PC-3 (cell line): Measurements from ENCODE around the gene BTBD19. TPM values are rescaled to one million over a fixed set of nuclear protein-coding genes. Genes with fewer than 3 reads are reported as not detected.
A peak's percentile ranks its signal among the peaks of the same experiment; 100 is the strongest.

ENCODE experiments used
- ATAC-seq: fragments of 200-7000 bp; cut with Tn5 transposase; 2 replicates; pipeline ENCODE4 v1.9.1; 2020; ENCODE audit warnings: mild to moderate bottlenecking, moderate library complexity
- BruUV-seq: library from RNA; stranded (reverse); fragments of 400-500 nt; replicated peaks from 2 replicates; lab custom pipeline; 2021; lab: Mats Ljungman, UMichigan
- CTCF ChIA-PET: fragments of 300-600 bp; sonication (Branson Sonifier 250); formaldehyde crosslinking; loops from one replicate; lab custom pipeline; 2022; ENCODE audit warnings: antibody characterized with exemption; lab: Charles Lee
- POLR2A ChIA-PET: fragments of 300-600 bp; sonication (Branson Sonifier 250); formaldehyde crosslinking; loops from one replicate; lab custom pipeline; 2022; ENCODE audit warnings: antibody characterized with exemption; ENCODE audit not compliant: unreplicated experiment; lab: Charles Lee
- DNase-seq: peaks from one replicate; pipeline ENCODE4 v3.0.0-alpha.2; 2015
- H2AFZ ChIP-seq: fragments of 300-600 bp; sonication (generic); 2 replicates; pipeline ENCODE4 v1.6.0; 2016; ENCODE audit warnings: antibody characterized with exemption, low read length
- H3F3A ChIP-seq: fragments of 300-600 bp; sonication (generic); one replicate; pipeline ENCODE4 v1.6.0; 2017; ENCODE audit warnings: antibody characterized with exemption, low read length, control low read depth, mild to moderate bottlenecking; ENCODE audit not compliant: unreplicated experiment
- H3K27ac ChIP-seq: fragments of 300-600 bp; sonication (generic); 2 replicates; pipeline ENCODE4 v1.5.1; 2016; ENCODE audit warnings: mild to moderate bottlenecking, low read length
- H3K27me3 ChIP-seq: fragments of 300-600 bp; sonication (generic); 2 replicates; pipeline ENCODE4 v1.6.1; 2016; ENCODE audit warnings: low read length, mixed read lengths
- H3K36me3 ChIP-seq: fragments of 300-600 bp; sonication (generic); 2 replicates; pipeline ENCODE4 v1.6.1; 2016; ENCODE audit warnings: low read depth, mixed run types, low read length, mixed read lengths
- H3K4me1 ChIP-seq: fragments of 300-600 bp; sonication (generic); 2 replicates; pipeline ENCODE4 v1.5.1; 2016; ENCODE audit warnings: low read length; ENCODE audit not compliant: insufficient read depth
- H3K4me2 ChIP-seq: fragments of 300-600 bp; sonication (generic); 2 replicates; pipeline ENCODE4 v1.6.0; 2016; ENCODE audit warnings: low read length
- H3K4me3 ChIP-seq: fragments of 300-600 bp; sonication (generic); 2 replicates; pipeline ENCODE4 v1.5.1; 2016; ENCODE audit warnings: mild to moderate bottlenecking, low read length, mixed read lengths
- H3K79me2 ChIP-seq: fragments of 300-600 bp; sonication (generic); 2 replicates; pipeline ENCODE4 v1.6.1; 2017; ENCODE audit warnings: low read length, mixed read lengths
- H3K9ac ChIP-seq: fragments of 300-600 bp; sonication (generic); 2 replicates; pipeline ENCODE4 v1.6.0; 2016; ENCODE audit warnings: mild to moderate bottlenecking, low read length
- H3K9me2 ChIP-seq: fragments of 300-600 bp; sonication (generic); replicated peaks from 2 replicates; pipeline ENCODE4 v1.6.1; 2016; ENCODE audit warnings: mixed run types, low read length, mixed read lengths
- H3K9me3 ChIP-seq: fragments of 300-600 bp; sonication (generic); 2 replicates; pipeline ENCODE4 v1.6.1; 2016; ENCODE audit warnings: low read length, mixed read lengths
- H4K20me1 ChIP-seq: fragments of 300-600 bp; sonication (generic); 2 replicates; pipeline ENCODE4 v1.6.1; 2016; ENCODE audit warnings: low read length, mixed read lengths
- EZH2 ChIP-seq: fragments of 300-600 bp; sonication (generic); IDR thresholded peaks from one replicate; pipeline ENCODE4 v1.6.1; 2017; ENCODE audit warnings: antibody characterized with exemption, mild to moderate bottlenecking, low read length; ENCODE audit not compliant: unreplicated experiment
- EZH2phosphoT487 ChIP-seq: fragments of 300-600 bp; sonication (generic); IDR thresholded peaks from 2 replicates; pipeline ENCODE4 v1.6.1; 2018; ENCODE audit warnings: mild to moderate bottlenecking, antibody characterized with exemption, low read length, borderline replicate concordance
- intact Hi-C: fragments of 100-400 bp; cut with micrococcal nuclease; formaldehyde crosslinking; loops from 2 replicates; pipeline ENCODE4 v1.9.0; 2023
- total RNA-seq: library from RNA; depleted of rRNA; stranded (reverse); fragments of >200 nt; gene quantifications from 2 replicates; pipeline ENCODE4 v1.2.3, GENCODE V29; 2014
- TF ChIP-seq, protein P1 (sequence below): fragments of 300-600 bp; sonication (generic); conservative IDR thresholded peaks from 2 replicates; pipeline ENCODE4 v1.5.1; 2017; ENCODE audit warnings: antibody characterized with exemption, low read depth, mild to moderate bottlenecking, low read length

BTBD19 gene
- total RNA-seq, 1 experiment from 2014 or later = 0.58 TPM

DNA sequence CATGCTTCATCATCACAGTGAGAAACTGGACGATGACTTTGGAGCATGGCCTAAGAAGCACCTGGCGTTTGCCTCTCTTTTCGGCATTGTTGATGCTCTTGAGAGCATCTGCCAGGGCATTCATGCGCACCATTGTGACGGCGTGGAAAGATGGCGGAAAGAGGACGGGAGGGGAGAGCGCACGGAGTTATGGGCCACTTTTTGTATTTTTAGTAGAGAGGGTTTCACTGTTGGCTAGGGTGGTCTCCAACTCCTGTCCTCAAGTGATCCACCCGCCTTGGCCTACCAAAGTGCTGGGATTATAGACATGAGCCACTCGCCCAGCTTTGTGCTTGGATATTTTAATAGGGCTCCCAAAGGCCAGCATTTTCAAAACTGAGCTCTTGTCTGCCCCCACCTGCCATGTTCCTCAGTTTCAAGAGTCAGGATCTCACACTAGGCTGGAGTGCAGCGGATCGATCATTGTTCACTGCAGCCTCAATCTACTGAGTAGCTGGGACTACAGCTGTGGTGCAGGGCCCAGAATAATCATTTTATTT, 27.7 kb upstream of the BTBD19 start:
- no peak overlapping the region for H3K4me3 ChIP-seq
- H3K9ac ChIP-seq = no peak overlapping the region
- TF ChIP-seq EZH2 (no peak), EZH2phosphoT487 (no peak)
- TF ChIP-seq, protein P1, sequence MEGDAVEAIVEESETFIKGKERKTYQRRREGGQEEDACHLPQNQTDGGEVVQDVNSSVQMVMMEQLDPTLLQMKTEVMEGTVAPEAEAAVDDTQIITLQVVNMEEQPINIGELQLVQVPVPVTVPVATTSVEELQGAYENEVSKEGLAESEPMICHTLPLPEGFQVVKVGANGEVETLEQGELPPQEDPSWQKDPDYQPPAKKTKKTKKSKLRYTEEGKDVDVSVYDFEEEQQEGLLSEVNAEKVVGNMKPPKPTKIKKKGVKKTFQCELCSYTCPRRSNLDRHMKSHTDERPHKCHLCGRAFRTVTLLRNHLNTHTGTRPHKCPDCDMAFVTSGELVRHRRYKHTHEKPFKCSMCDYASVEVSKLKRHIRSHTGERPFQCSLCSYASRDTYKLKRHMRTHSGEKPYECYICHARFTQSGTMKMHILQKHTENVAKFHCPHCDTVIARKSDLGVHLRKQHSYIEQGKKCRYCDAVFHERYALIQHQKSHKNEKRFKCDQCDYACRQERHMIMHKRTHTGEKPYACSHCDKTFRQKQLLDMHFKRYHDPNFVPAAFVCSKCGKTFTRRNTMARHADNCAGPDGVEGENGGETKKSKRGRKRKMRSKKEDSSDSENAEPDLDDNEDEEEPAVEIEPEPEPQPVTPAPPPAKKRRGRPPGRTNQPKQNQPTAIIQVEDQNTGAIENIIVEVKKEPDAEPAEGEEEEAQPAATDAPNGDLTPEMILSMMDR = no peak
- no peaks in the 10 kb centered on the region for H3K27me3 ChIP-seq
- ATAC-seq (no peak), DNase-seq (peak; percentile 1)
- peaks cover 11% of the 10 kb centered on the region for H3F3A ChIP-seq
- intact Hi-C loops = no loop called here
- BruUV-seq = no TSS peak
- H3K36me3 ChIP-seq = peaks cover 55% of the 10 kb centered on the region
- peaks cover 35% of the 10 kb centered on the region for H3K79me2 ChIP-seq
- no peak overlapping the region for H3K4me2 ChIP-seq
- ChIA-PET POLR2A (no interaction called here), CTCF (no interaction called here)
- peaks cover 40% of the 10 kb centered on the region for H4K20me1 ChIP-seq
- no peaks in the 10 kb centered on the region for H3K9me3 ChIP-seq
- no peaks in the 10 kb centered on the region for H3K9me2 ChIP-seq
- H2AFZ ChIP-seq = no peak overlapping the region
- peaks cover 15% of the 10 kb centered on the region for H3K4me1 ChIP-seq
- no peak overlapping the region for H3K27ac ChIP-seq

DNA sequence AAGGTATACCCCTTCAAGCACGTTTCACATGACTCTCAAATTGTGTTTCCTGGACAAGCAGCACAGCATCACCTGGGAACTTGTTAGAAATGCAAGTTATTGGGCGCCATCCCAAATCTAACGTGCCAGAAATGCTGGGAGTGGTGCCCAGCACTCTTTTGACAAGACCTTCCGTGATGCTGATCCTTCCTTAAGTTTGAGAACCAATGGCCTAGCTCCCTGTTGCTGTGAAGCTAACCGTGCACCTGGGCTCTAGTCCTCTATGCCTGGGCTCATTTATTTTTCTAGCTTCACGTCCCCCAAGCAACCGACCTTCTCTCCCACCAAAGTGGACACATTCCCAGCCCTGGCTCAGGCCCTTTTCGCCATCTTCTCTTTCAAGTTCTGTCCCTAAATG, 24.6 kb upstream of the BTBD19 start:
- Histone ChIP-seq H3F3A (peaks cover 11% of the 10 kb centered on the region), H4K20me1 (peaks cover 11% of the 10 kb centered on the region; the same call in 1 of the 2 replicates), H3K27me3 (no peaks in the 10 kb centered on the region), H3K4me1 (no peaks in the 10 kb centered on the region), H3K9ac (no peak overlapping the region), H3K9me2 (no peaks in the 10 kb centered on the region), H3K9me3 (no peaks in the 10 kb centered on the region), H3K27ac (no peak overlapping the region), H2AFZ (no peak overlapping the region), H3K4me3 (no peak overlapping the region), H3K36me3 (peaks cover 26% of the 10 kb centered on the region), H3K79me2 (peaks cover 4% of the 10 kb centered on the region), H3K4me2 (no peak overlapping the region)
- POLR2A ChIA-PET = no interaction called here
- DNase-seq = no peak
- CTCF ChIA-PET = no interaction called here
- no TSS peak for BruUV-seq
- TF ChIP-seq EZH2 (no peak), EZH2phosphoT487 (no peak)
- TF ChIP-seq, protein P1 = no peak
- ATAC-seq = no peak
- intact Hi-C loops = no loop called here

DNA sequence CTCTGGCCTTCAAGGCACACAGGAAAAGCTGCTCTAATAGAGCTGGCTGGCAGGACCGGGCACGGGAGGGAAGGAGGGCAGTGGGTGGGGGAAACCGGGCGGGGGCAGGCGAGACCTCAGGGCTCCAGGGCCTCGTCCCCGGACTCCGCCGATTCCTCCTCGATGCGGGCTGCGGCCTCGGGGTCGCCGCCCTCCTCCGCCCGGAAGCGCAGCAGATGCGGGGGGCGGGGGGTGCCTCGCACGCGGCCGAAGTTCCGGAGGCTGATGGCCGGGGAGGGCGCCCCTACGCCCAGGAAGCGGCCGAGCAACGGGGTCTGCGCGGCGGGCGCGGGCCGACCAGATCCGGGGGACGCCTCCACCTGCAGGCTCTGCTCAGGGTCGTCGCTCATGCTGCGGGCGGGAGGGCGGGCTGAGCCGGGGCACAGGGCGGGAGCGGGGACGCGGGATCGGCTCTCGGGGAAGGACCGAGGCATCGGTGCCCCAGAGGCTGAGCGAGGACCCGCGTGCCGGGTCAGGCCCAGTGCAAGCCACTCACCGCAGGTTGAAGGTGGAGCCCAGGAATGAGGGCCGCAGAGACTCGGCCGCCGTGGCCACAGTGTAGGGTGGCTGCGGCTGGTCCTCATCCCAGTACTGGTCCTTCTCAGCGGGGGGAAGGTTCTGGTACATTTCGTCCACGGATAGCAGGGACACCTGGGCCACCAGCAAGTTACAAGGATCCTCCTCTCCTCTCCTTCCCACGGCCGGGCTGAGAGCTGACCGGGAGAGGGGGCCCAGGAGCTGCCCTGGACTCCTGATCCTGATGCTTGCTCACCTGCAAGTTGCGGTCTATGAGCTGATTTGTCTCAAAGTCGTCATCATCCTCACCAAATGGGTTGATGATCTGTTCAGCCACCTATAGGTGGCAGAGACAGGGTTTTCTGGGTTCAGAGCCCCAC, 24.0 kb upstream of the BTBD19 start:
- no TSS peak for BruUV-seq
- no peak for TF ChIP-seq EZH2phosphoT487
- no peak for TF ChIP-seq EZH2
- TF ChIP-seq, protein P1 = no peak
- intact Hi-C loops = no loop called here
- Histone ChIP-seq H3K27me3 (no peaks in the 10 kb centered on the region), H2AFZ (no peak overlapping the region), H3K27ac (no peak overlapping the region), H3K9ac (no peak overlapping the region), H4K20me1 (peaks cover 4% of the 10 kb centered on the region; the same call in 1 of the 2 replicates), H3F3A (peaks cover 11% of the 10 kb centered on the region), H3K9me2 (no peaks in the 10 kb centered on the region), H3K36me3 (peaks cover 20% of the 10 kb centered on the region; the same call in 1 of the 2 replicates), H3K79me2 (no peaks in the 10 kb centered on the region), H3K4me2 (no peak overlapping the region), H3K9me3 (no peaks in the 10 kb centered on the region), H3K4me1 (no peaks in the 10 kb centered on the region), H3K4me3 (no peak overlapping the region)
- ATAC-seq (no peak), DNase-seq (no peak)
- CTCF ChIA-PET = no interaction called here
- POLR2A ChIA-PET = no interaction called here
